ENCODE measurements around the gene DNAJC11.
A peak's percentile ranks its signal among the peaks of the same experiment; 100 is the strongest.

DNAJC11 gene

GRCh38 chr1:6599141-6599975, 102.3 kb downstream of the DNAJC11 start:
- no peak for DNase-seq

GRCh38 chr1:6597777-6598131, 103.9 kb downstream of the DNAJC11 start:
- DNase-seq, result no peak

- no peak for DNase-seq
Observed at GRCh38 chr1:6596886-6597776, 104.5 kb downstream of the DNAJC11 start.

- no peak for DNase-seq
Observed at GRCh38 chr1:6596351-6596750, 105.3 kb downstream of the DNAJC11 start.

- DNase-seq, result no peak
Observed at GRCh38 chr1:6594977-6595740, 106.5 kb downstream of the DNAJC11 start.

- no peak for DNase-seq
Observed at GRCh38 chr1:6593810-6594209, 107.8 kb downstream of the DNAJC11 start.

- no peak for DNase-seq
Observed at GRCh38 chr1:6592865-6593593, 108.6 kb downstream of the DNAJC11 start.

- no peak for DNase-seq
Observed at GRCh38 chr1:6592441-6592840, 109.2 kb downstream of the DNAJC11 start.

- no peak for DNase-seq
Observed at GRCh38 chr1:6591644-6592043, 110.0 kb downstream of the DNAJC11 start.

GRCh38 chr1:6591222-6591621, 110.4 kb downstream of the DNAJC11 start:
- DNase-seq, result no peak

GRCh38 chr1:6590046-6590445, 111.6 kb downstream of the DNAJC11 start:
- DNase-seq, result no peak

- DNase-seq, result no peak
Observed at GRCh38 chr1:6588893-6589520, 112.6 kb downstream of the DNAJC11 start.

- DNase-seq, result no peak
Observed at GRCh38 chr1:6588128-6588892, 113.3 kb downstream of the DNAJC11 start.

GRCh38 chr1:6587261-6588005, 114.2 kb downstream of the DNAJC11 start:
- DNase-seq, result peak; percentile 94

GRCh38 chr1:6586404-6586816, 115.2 kb downstream of the DNAJC11 start:
- DNase-seq, result no peak

GRCh38 chr1:6585841-6586240, 115.8 kb downstream of the DNAJC11 start:
- no peak for DNase-seq

GRCh38 chr1:6585081-6585722, 116.4 kb downstream of the DNAJC11 start:
- no peak for DNase-seq
